NCI-H128 (cell line): ENCODE measurements around the gene CBFA2T3.
"Not testable (repeated sequence)": the region's sequence is repeated elsewhere in the genome, so short reads cannot be mapped to it uniquely, and the experiment has no call there.

ENCODE experiments used
- DNase-seq: peaks from one replicate; lab custom pipeline; 2025; ENCODE audit not compliant: unreplicated experiment; lab: John Stamatoyannopoulos, UW

Gene CBFA2T3

DNA sequence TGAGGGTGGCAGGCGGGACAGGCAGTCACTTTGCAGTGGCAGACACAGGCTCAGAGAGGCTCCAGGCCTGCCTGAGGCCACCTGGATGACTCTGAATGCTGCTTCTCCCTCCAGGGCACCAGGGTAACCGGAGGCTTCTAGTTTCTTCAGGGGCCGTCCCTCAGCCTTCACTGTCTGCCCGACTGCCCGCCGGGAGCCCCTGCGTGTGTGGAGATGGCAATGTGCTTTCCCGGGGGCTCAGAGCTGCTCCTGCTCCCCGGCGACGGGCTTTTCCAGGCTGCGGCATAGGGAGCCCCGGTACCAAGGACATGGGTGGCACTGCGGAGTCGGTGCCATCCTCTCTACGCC lies 51.5 kb downstream of the CBFA2T3 start:
- no peak for DNase-seq

DNA sequence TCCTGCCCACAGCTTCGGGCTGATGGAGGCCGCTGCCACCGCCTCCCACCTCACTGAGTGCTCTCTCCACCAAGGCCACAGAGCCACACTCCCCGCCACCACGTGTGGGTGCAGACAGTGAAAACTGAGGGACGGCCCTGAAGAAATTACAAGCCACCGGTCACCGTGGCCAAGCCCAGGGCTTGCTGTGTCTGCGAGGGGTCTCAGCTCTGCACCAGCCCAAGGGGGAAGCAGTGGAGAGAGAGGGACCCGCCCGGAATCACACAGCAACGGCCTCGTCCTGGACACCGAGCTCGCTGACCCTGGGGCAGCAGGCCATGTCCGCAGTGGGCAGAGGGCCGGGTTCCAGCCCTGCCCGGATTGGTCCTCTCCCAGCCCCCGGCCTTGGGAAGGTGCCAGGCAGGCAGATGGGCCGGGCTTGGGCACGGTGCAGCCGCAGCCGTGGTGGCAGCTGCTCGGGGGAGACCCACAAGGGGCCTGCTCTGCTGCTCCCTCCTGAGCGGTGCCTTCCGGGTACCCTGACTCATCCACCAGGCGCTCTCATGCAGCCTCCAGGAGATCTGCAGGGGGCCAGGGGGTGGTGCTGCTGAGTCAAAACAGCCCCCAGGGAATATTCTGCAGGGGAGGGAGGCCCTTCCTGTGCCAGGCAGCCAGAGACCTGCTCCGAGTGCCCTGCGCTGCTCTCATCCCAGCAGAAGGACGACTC lies 52.0 kb downstream of the CBFA2T3 start:
- no peak for DNase-seq

DNA sequence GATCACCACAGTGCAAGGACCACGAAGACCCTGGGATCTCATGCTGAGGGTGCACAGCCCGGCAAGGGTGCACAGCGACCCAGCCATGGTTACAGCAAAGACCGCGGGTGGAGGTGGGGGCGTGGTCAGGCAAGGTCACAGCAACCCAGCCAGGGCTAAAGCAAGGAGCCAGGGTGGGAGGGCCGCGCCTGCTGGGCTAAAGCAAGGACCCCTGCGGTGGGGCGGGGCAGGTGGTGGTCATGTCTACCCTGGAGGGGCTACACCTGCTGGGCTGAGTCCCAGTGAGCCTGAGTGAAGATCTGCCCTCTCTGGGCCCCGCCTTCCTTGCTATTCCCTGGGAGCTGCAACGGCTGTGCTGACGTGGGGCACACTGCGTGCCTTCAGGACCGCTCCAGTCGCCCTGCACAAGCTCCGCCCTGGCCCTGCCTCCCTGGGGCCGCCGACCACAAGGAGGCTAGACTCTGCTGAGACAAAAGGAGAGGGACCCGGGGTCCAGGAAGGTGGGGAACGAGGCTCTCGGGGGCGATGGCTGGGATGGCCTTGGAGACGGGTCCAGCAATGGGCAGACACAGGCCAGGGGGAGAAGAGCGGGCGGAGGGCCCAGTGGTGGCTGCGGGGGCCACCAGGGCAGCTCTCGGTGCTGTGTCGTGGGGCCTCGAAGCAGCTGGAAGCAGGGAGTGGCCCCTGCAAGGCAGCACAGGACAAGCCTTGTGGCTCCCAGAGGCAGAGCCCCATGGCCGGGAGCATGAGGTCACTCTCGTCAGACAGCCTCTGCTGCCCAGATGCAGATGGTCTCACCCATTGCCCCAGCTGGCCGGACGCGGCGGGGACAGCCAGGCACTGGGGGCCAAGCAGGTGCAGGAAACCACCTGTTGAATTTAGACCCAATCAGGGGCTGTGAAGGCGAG lies 52.8 kb downstream of the CBFA2T3 start:
- DNase-seq, result no peak

DNA sequence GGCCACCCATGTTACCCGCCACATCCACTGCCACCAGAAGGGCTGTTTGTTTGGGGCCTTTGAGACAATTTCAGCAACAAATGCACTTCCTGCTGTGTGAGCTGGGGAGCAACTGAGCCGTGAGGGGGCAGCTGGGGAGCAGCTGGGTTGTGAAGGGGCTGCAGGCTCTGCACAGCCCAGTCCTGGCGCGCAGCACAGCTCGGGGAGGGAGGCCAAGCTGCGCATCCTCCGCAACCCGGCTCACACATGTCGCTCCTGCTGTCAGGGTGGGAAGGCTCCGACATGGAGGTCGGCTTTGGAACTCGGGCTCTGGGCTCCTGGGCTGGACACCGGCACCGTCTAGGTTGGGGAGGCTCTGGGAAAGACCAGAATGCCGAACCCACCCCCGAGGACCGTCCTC lies 53.6 kb downstream of the CBFA2T3 start:
- no peak for DNase-seq

DNA sequence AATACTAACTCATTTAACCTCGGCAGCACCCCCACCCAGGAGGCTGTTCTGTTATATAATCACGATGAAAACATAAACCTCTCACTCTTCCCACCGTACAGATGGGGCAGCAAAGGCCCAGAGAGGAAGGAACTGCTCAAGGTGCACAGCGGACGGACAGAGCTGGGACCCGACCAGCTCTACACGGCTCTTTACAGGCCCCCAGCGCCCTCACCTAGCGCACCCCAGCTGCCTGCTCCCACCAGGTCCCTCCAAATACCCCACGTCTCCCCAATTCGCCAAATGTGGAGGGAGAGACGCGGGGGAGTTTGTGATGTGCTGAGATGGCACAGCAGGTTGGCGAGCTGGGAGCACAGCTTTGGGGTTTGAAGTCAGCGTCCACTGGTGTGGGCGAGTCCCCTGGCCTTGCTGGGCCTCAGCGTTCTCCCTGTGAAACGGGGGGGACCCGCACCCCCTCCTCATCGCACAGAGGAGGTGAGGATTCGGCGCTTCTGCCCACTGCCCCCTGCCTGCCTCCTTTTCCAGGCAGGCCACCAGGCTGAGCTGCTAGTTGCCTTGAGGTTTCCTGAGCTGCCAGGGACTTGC lies 54.1 kb downstream of the CBFA2T3 start:
- DNase-seq, result no peak

DNA sequence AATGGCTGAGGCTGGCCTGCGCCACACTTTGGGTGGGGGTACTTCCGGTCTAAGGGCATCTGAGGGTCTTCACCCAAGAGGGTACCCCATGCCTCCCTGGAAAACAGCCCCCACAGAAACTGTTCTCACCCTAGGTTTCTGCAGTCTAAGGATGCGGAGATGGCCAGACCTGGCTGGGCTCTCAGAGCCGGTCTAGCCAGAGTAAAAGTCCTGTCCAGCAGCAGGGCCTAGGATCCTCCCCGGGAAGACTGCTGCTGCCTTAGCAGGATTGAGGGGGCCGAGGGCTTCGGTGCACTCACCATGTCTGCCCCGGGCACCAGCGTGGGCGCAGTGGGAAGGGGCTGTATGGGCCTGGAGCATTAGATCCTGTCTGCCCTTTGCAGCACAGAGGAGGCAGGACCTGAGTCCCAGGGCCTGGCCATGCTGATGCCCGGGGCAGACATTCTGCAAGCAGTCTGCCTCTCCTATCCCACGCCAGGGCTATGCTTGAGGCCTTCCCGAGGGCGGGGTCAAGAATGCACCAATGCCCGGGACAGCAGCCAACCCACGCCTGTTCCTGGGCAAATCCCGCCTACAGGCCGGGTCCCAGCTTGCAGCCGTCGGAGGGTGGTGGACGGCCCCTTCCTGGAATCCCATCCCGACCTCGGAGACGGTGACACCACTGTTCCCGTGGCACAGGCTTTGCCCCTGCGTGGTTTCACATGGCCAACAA lies 54.7 kb downstream of the CBFA2T3 start:
- DNase-seq, result no peak

DNA sequence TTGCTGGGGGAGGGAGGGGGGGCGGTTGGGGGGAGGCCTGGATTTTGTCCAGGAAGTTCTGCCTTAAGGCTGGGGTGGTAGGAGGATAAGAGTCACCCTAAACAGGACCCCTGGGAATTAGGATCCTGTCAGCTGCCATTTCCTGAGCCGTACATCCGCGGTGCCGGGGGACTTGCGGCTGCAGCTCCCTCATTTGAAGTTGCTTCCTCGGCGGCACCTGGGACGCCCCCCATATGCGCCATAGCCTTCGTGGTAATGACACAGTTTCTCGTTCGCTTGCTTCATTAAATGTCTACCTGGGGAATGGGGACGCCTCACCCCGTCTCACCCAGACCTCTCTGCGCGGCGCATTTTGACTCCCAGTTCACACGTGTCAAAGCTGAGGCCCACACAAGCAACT lies 55.4 kb downstream of the CBFA2T3 start:
- DNase-seq, result no peak

DNA sequence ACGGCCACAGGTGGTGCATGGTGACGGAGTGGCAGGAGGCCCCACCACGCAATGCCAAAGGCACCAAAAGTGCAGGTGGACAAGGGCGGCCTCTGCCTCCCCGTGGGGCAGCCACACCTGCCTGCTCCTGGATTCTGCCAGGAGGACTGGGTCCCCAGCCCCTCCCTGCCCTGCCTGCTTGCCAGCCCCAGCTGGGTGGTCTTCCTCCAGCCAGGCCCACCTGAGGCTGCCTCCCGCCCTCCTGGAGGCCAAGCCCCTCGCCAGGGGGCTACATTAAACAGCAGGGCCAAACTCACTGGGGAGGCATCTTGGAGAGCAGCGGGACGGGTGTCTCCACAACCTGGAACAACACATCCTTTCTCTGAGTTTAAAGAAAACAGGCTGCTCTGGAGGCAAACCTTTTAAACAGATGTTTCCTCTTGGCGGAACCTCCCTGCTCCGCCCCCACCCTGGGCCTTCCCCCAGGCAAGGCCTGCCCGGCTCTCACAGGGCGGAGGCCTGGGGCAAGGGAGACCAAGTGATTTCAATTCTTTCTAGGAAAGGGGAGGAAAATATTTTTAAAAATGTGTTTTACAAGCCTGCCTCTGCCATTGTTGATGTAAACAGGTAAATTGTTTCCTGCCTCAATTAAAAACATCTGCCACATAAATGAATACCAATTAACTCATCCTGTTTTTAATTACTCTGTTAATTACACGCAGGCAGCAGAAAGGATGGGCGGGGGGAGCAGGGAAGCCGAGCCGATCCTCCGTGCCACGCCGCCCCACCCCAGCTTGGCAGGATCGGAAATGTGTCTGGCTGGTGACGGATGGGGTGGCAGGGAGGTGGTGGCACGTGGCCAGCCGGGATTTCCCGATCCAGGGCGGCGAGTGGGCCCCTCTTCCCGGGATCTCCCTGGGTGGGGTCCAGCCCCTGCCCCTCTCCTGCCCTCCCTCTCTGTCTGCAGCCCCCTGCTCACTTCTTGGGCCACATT lies 56.1 kb downstream of the CBFA2T3 start:
- DNase-seq, result no peak

DNA sequence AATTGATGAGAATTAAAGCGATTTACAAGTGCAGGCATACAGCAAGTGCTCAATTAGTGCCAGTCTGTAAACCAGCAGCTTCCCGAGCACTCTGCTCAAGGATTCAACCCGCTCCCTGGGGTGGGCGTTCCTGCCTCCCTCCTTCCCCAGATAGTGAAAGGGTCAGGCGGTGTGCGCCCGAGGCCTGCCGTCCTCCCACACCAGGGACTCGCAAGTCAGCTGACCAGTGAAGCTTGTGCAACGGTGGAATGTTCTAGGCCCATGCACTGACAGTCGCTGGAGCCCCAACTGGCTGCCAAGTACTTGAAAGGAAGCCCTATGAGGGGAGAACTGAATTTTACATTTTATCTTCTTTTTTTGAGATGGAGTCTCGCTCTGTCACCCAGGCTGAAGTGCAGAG lies 57.1 kb downstream of the CBFA2T3 start:
- no peak for DNase-seq

DNA sequence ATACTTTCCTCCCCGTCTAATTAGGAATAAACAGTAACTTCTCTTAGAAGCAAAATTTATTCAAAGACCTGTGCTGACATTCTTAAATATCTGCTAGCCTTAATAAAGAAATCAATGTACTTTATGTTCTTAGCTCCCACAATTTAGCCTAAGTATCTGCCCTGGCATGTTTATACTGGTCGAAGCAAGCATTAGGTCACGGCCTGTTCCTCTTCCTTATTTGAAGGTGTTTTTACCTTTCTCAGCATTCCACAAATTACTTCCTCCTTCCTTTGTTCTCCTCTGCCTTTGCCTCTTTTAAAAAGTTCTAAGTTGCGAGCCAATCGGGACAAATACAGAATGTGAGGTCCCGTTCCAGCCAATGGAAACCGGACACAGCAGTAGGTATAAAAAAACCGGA lies 58.1 kb downstream of the CBFA2T3 start:
- DNase-seq, result not testable (repeated sequence)

DNA sequence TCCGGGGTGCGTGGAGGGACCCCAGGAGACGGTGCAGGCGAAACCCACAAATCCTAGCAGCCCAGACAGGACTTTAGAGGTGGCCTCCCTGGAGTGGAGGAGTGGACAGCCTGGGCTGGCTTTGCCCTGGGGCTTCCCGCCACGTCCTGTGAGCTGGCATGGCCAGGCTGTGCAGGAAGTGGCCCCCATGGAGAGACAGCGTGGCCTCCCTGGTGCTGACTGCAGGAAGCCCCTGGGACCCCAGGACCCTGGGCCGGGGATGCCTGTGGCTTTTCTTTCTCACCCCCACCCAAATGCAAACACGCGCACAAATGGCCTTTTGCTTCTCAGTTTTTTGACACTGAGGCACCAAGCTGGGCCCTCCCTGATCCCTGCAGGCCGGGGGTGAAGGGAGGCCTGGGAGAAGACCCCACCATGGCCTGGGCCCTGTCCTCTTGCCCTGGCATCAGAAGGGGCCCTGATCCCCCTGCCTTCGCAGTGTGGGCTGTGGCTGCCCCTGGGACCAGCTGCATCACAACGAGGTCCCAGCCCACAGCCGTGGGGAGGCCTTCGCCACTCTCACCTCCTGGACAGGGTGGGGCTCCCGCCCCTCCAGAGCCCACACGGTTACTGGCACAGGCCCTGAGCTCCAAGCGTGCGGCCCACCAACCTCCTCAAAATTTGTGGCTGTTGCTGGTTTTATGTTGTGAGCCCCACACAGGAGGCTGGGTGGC lies 58.9 kb downstream of the CBFA2T3 start:
- no peak for DNase-seq

DNA sequence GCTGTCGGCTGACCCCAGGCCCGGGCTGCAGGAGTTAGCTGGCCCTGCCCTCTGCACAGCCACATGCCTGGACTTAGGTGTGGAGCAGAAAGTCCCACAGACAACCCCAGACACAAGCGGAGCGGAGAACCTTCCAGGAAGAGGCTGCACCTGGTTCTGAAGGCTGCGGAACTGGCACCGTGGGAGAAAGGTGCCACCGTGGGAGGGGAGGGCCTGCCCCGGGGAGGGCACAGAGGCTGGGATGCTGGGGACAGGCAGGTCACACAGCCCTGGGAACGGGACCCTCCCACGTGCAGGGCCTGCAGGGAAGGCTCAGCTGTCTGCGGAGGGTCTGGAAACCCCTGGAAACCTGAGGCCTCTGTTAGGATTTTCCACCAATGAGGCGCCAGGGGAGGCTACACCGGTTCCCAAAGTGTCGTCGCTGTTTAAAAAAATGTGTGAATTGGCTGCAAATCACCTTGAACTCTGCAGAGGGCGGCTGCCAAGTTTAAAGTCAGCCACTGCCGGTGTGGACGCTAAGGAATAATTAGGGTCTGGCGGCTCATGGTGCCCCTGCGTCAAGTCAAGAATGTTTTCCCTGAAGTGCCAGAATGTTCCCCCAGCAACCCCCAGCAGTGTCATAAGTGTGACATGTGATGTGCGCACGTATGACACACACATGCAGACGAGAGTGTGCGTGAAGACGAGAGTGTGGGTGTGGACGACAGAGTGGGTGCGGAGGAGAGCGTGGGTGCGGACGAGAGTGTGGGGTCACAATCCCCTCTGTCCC lies 59.7 kb downstream of the CBFA2T3 start:
- no peak for DNase-seq

DNA sequence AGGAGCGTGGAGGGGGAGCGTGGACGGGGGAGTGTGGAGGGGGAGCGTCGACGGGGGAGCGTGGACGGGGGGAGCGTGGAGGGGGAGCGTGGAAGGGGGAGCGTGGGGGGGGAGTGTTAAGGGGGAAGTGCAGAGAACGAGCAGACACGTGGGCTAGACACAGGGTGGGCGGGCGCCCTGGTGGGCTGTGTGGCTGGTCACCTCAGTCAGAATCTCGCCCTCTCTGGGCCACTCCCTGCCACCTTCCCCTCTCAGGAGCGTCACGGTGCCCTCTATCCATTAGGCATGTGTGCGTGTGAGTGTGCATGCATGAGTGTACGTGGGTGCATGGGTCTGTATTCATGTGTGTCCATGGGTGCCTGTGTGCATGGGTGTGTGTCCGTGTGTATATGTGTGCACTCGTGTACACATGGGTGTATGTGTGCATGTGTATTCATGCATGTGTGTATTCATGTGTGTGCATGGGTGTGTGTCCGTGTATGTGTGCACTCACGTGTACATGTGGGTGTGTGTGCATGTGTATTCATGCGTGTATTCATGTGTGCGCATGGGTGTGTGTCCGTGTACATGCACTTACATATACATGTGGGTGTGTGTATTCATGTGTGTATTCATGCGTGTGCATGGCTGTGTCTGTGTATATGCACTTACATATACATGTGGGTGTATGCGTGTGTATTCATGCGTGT lies 61.2 kb downstream of the CBFA2T3 start:
- no peak for DNase-seq

DNA sequence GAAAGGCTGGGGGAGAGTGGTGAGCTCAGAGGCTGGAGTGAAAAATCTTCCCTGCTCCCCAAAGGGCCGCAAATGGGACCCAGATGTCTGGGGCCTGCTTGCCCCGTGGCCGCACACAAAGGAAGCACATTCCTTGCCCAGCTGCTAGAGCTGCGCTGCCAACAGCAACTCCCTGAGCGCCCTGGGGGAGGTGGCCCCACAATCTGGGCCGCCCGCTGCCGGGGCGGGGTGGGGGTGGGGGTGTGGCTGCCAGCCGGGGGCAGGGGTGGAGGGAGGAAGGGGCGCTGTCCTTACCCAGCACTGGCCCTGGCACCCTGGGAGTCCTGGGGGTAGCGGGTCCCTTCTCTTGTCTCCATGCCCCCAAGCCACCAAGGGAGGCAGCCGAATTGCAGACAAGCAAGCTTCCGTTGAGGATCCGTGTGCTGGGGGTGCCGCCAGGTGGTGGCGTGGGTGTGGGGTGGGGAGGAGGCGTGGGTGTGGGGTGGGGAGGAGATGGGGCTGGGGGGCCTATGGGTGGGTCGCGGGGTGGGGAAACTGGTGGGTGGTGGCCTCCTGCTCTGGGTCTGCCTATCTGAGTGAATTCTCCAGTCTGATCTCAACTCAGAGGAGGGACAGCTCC lies 62.1 kb downstream of the CBFA2T3 start:
- DNase-seq, result no peak

DNA sequence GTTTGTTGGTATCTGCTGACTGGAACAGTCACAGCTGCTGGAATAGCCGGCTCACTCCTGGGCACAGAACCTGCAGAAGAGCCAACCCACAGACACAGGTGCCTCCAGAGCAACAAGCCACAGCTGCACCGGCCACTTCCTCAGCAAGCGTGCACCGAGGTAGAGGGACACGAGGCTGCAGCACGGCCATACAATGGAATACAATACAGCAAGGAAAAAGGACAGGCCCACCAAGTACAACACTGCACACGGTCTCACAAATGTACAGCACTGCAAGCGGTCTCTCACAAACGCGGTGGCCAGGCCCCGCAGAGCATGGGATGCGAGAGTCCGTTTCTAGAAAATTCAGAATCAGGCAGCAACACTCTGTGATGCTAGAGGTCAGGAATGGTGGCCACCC lies 63.1 kb downstream of the CBFA2T3 start:
- no peak for DNase-seq

DNA sequence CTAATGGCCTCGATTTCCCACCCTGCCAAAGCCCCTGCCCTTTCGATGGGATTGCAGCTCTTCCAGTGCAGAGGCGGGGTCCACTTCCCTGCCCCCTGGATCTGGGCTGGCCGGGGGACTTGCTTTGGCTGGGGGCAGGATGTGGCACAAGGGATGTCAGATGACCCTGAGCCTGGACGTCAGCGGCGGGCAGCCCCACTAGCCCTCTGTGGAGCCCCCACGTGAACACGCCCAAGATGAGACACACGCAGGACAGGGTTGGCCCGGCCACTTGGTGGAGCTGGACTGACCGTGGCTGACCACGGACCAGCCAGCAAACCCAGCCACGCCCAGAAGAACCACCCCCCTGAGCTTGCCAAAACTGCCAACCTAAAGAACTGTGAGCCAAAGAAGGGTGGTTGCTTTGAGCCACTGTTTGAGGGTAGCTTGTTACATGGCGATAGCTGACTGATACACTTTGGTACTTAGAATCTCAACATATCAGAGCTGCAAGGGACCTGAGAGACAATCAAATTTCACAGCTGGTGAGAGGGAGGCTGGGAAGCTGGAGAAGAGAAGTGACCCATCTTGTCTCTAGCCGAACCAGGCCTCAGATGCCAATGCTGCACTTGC lies 63.9 kb downstream of the CBFA2T3 start:
- no peak for DNase-seq

DNA sequence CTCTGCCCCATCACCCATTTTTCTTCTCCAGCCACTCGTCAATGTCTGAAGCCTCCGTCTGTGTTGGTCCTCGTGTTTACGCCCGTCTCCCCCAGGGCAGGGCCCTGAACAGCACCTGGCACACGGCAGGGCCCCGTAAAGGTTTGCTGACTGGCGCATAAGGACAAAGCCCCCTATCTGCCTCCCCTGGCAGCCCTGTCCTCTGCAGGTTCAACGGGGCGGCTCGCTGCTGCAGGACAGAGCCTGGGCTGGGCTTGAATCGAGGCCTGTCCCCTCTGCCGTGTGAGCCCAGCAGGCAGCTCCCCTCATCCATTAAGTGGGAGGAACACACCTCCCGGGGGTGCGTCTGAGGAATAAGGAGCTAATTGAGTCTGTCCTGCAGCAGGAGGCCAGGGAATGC lies 64.5 kb downstream of the CBFA2T3 start:
- no peak for DNase-seq

DNA sequence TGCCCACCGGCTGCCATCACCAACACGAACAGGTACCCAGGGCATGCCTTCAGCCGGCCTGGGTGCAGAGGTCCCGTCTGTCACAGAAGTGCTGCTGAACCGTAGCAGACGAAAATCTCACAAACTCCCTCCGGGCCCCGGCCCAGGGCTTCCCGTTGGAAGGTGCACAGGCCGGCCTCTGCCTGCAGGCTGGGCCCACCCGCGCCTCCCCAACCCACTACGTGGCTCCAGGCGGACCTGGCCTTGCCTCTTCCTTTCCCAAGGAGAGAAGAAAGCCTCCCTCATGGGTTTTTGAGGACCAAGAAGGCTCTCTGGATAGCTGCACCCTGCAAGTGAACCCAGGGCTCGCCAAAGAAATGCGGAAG lies 65.1 kb downstream of the CBFA2T3 start:
- no peak for DNase-seq
